ENCODE measurements around the gene LANCL3.

The LANCL3 gene

GRCh38 chrX:37679888-37680287 is 108.4 kb downstream of the LANCL3 start:
- no peak for DNase-seq (ENCODE audit: low read depth in 3 of 3)

GRCh38 chrX:37684426-37684825 is 113.0 kb downstream of the LANCL3 start:
- no peak for DNase-seq (ENCODE audit: low read depth in 3 of 3)

- no peak for DNase-seq (ENCODE audit: low read depth in 3 of 3)
Measured at GRCh38 chrX:37684973-37685372, 113.5 kb downstream of the LANCL3 start.

GRCh38 chrX:37685381-37686359 is 114.2 kb downstream of the LANCL3 start, which contains the start of gene XK:
TSS of gene XK (plus strand) at chrX:37685791. CDS start at chrX:37685962, 171 bp downstream.
- DNase-seq (ENCODE audit: low read depth in 3 of 3) = peak in 2 of 3 donors; percentile 7 to 16

- no peak for DNase-seq (ENCODE audit: low read depth in 3 of 3)
Measured at GRCh38 chrX:37686369-37686995, 115.0 kb downstream of the LANCL3 start.

- DNase-seq (ENCODE audit: low read depth in 3 of 3) = no peak
Measured at GRCh38 chrX:37686996-37687395, 115.5 kb downstream of the LANCL3 start.

- DNase-seq (ENCODE audit: low read depth in 3 of 3) = no peak
Measured at GRCh38 chrX:37690119-37690518, 118.7 kb downstream of the LANCL3 start.

- no peak for DNase-seq (ENCODE audit: low read depth in 3 of 3)
Measured at GRCh38 chrX:37692918-37693317, 121.5 kb downstream of the LANCL3 start.

GRCh38 chrX:37697169-37697760 is 125.8 kb downstream of the LANCL3 start:
- no peak for DNase-seq (ENCODE audit: low read depth in 3 of 3)

GRCh38 chrX:37701588-37701987 is 130.1 kb downstream of the LANCL3 start:
- no peak for DNase-seq (ENCODE audit: low read depth in 3 of 3)

- DNase-seq (ENCODE audit: low read depth in 3 of 3) = no peak
Measured at GRCh38 chrX:37711991-37712390, 140.5 kb downstream of the LANCL3 start.

- DNase-seq (ENCODE audit: low read depth in 3 of 3) = no peak
Measured at GRCh38 chrX:37712458-37712857, 141.0 kb downstream of the LANCL3 start.

- no peak for DNase-seq (ENCODE audit: low read depth in 3 of 3)
Measured at GRCh38 chrX:37714479-37714878, 143.0 kb downstream of the LANCL3 start.

- no peak for DNase-seq (ENCODE audit: low read depth in 3 of 3)
Measured at GRCh38 chrX:37716602-37717001, 145.1 kb downstream of the LANCL3 start.

GRCh38 chrX:37717708-37718107 is 146.2 kb downstream of the LANCL3 start:
- DNase-seq (ENCODE audit: low read depth in 3 of 3) = no peak

- no peak for DNase-seq (ENCODE audit: low read depth in 3 of 3)
Measured at GRCh38 chrX:37722595-37722994, 151.1 kb downstream of the LANCL3 start.

- DNase-seq (ENCODE audit: low read depth in 3 of 3) = no peak
Measured at GRCh38 chrX:37726346-37726745, 154.9 kb downstream of the LANCL3 start.
